Astrocyte of the spinal cord (primary cell): ENCODE data around the gene BPGM.

Experiments used
- DNase-seq: peaks from one replicate; pipeline ENCODE4 v3.0.0; 2011; ENCODE audit warnings: low read depth, low spot score
- H3K4me3 ChIP-seq: 2 replicates; pipeline ENCODE4 v1.5.1; 2011; ENCODE audit warnings: low read depth, mild to moderate bottlenecking, low read length, moderate library complexity
- CTCF ChIP-seq: IDR thresholded peaks from 2 replicates; pipeline ENCODE4 v1.5.1; 2012; ENCODE audit warnings: low read depth, mild to moderate bottlenecking, low read length, inconsistent platforms
- in situ Hi-C: cut with HindIII; loops from 2 replicates; pipeline ENCODE4 v1.10.0; 2017; ENCODE audit warnings: low sequenced_read_pairs

BPGM gene

GRCh38 chr7:134630893-134631292 is 15.8 kb upstream of the BPGM start:
- in situ Hi-C loops: no loop called here
- H3K4me3 ChIP-seq: no peak overlapping the region
- no peak for TF ChIP-seq CTCF
- peak; percentile 25 for DNase-seq

GRCh38 chr7:134632052-134632451 is 14.6 kb upstream of the BPGM start:
- in situ Hi-C loops: no loop called here
- H3K4me3 ChIP-seq: no peak overlapping the region
- no peak for DNase-seq
- no peak for TF ChIP-seq CTCF

- H3K4me3 ChIP-seq: no peak overlapping the region
- DNase-seq: peak; percentile 58
- peak; percentile 69 for TF ChIP-seq CTCF
- in situ Hi-C loops: no loop called here
These were observed 13.6 kb upstream of the BPGM start for GRCh38 chr7:134632937-134633540.

- DNase-seq: no peak
- no peak overlapping the region for H3K4me3 ChIP-seq
- in situ Hi-C loops: no loop called here
- TF ChIP-seq CTCF: no peak
These were observed 10.6 kb upstream of the BPGM start for GRCh38 chr7:134636008-134636449.

- no peak for TF ChIP-seq CTCF
These were observed 9.2 kb upstream of the BPGM start for GRCh38 chr7:134637441-134637840.

GRCh38 chr7:134637934-134638719 is 8.5 kb upstream of the BPGM start:
- in situ Hi-C loops: no loop called here
- no peak for DNase-seq
- TF ChIP-seq CTCF: no peak

More at GRCh38 chr7:134637441-134637840, 9.2 kb upstream of the BPGM start:
- H3K4me3 ChIP-seq: no peak overlapping the region
- in situ Hi-C loops: no loop called here
- no peak for DNase-seq

More at GRCh38 chr7:134637934-134638719, 8.5 kb upstream of the BPGM start:
- H3K4me3 ChIP-seq: no peak overlapping the region
